ENCODE results near the gene CORO2B. TPM values are rescaled to one million over a fixed set of nuclear protein-coding genes. Genes with fewer than 3 reads are reported as not detected.

The CORO2B gene
- total and polyA plus RNA-seq, 8 donors = 3.0 to 27.7 (median 21.0) TPM

DNA sequence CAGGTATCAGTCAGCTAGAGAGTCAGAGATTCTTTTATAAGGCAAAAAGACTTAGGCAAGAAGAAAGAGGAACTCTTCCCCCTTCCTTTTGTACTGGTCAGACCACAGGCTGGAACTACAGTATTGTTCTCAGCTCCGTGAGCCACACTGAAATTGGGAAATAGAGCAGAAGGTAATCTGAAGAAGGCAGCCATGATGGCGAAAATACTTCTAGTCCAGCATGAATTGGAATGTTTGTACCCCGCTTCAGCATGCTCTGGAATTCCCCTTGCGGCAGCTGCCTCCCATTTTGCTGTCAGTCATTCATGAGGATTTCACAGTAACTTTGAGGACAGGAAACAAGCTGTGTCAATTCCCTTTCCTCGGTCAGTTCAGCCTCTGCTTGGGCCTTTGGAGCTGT lies 96.2 kb downstream of the CORO2B start:
- peaks cover 3 to 16% of the 10 kb centered on the region in 2 donors for H3K4me1 ChIP-seq
- H3K4me3 ChIP-seq = no peak overlapping the region
- TF ChIP-seq CTCF (IDR thresholded peaks at IDR 0.05) = no peak
- DNase-seq = no peak
- ATAC-seq = peak; percentile 24
- H3K36me3 ChIP-seq = no peaks in the 10 kb centered on the region
- H3K27ac ChIP-seq = peak overlapping the region in 1 of 2 donors; percentile 54
- intact Hi-C loops (cut with DNase I) = loop anchor here in 1 of 2 donors (5.0 kb wide), 1 partner anchor 118 kb away; no protein-coding TSS in a partner anchor
- no peaks in the 10 kb centered on the region for H3K27me3 ChIP-seq
- no peaks in the 10 kb centered on the region for H3K9me3 ChIP-seq

GRCh38 chr15:68676011-68676605 lies 97.3 kb downstream of the CORO2B start:
- DNase-seq (no peak), ATAC-seq (no peak)
- intact Hi-C loops (cut with DNase I) = no loop called here
- H3K36me3 ChIP-seq = no peaks in the 10 kb centered on the region
- no peak overlapping the region for H3K27ac ChIP-seq
- H3K4me3 ChIP-seq = no peak overlapping the region
- H3K4me1 ChIP-seq = peaks cover 3 to 16% of the 10 kb centered on the region in 2 donors
- H3K27me3 ChIP-seq = no peaks in the 10 kb centered on the region
- TF ChIP-seq CTCF (IDR thresholded peaks at IDR 0.05) = no peak
- no peaks in the 10 kb centered on the region for H3K9me3 ChIP-seq

DNA sequence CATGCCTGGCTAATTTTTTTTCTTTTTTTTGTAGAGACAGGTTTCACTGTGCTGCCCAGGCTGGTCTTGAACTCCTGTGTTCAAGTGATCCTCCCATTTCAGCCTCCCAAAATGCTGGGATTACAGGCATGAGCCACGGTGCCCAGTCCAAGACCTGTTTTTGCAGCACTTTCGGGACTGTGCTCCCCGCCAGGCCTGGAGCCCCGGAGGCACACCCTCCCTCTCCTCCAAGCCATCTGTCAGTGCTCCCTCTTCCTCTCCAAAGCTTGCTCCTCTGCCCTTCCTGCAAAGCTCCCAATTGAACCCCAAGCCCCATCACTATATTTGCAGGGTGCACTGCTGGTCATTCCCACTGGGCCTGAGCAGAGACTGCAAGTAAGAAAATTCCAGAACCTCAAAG lies 98.1 kb downstream of the CORO2B start:
- no peak for DNase-seq
- no peaks in the 10 kb centered on the region for H3K9me3 ChIP-seq
- TF ChIP-seq CTCF (IDR thresholded peaks at IDR 0.05) = no peak
- no peak overlapping the region for H3K4me3 ChIP-seq
- H3K4me1 ChIP-seq = peaks cover 3 to 16% of the 10 kb centered on the region in 2 donors
- no peaks in the 10 kb centered on the region for H3K36me3 ChIP-seq
- ATAC-seq = no peak
- no peaks in the 10 kb centered on the region for H3K27me3 ChIP-seq
- intact Hi-C loops (cut with DNase I) = no loop called here
- no peak overlapping the region for H3K27ac ChIP-seq

DNA sequence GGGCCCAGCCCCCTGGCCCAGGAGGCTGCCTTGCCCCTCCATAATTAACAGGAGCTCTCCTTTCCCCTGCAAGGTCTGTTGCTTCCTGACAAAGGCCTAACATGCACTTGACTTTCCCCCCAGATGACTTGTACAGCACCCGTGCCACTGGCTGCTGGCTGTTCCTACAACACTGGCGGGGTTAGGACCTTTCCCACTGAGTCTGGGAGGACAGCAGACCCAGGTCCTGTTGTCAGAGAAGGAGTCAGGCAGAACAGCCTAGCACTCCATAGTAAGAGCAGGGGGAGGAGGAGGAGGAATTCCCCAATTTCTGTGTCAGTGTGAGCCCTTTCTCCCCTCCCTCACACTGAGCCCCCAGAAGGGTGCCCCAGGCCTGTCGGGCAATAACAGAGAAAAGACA lies 99.2 kb downstream of the CORO2B start:
- intact Hi-C loops (cut with DNase I) = no loop called here

GRCh38 chr15:68678746-68679145 lies 100.0 kb downstream of the CORO2B start:
- H3K4me3 ChIP-seq = no peak overlapping the region
- no peak overlapping the region for H3K27ac ChIP-seq
- H3K4me1 ChIP-seq = peaks cover 3 to 16% of the 10 kb centered on the region in 2 donors
- H3K9me3 ChIP-seq = no peaks in the 10 kb centered on the region
- no peaks in the 10 kb centered on the region for H3K27me3 ChIP-seq
- DNase-seq (no peak), ATAC-seq (no peak)
- intact Hi-C loops (cut with DNase I) = no loop called here
- no peaks in the 10 kb centered on the region for H3K36me3 ChIP-seq
- TF ChIP-seq CTCF (IDR thresholded peaks at IDR 0.05) = no peak

More for the DNA sequence above, 99.2 kb downstream of the CORO2B start:
- TF ChIP-seq CTCF (IDR thresholded peaks at IDR 0.05) = no peak
- no peaks in the 10 kb centered on the region for H3K9me3 ChIP-seq
- no peak for DNase-seq
- H3K27ac ChIP-seq = no peak overlapping the region
- H3K27me3 ChIP-seq = no peaks in the 10 kb centered on the region
- ATAC-seq = no peak
- H3K4me1 ChIP-seq = peaks cover 3 to 16% of the 10 kb centered on the region in 2 donors
- no peak overlapping the region for H3K4me3 ChIP-seq
- H3K36me3 ChIP-seq = no peaks in the 10 kb centered on the region
